Tibial nerve (tissue), 4 donors: Measurements from ENCODE around the gene GABBR2. TPM values are rescaled to one million over a fixed set of nuclear protein-coding genes. Genes with fewer than 3 reads are reported as not detected.
"Not testable (repeated sequence)": the region's sequence is repeated elsewhere in the genome, so short reads cannot be mapped to it uniquely, and the experiment has no call there.

Experiments used
- DNase-seq, 2 donors: peaks; one replicate each; pipeline ENCODE4 v3.0.0-alpha.2; 2019; ENCODE audit warnings: low spot score in 2 of 2
- H3K27ac ChIP-seq, 4 donors: fragments of 200-600 bp; sonication (generic) in 3 of 4; one replicate each; pipeline ENCODE4 v1.5.1; 2017 to 2019; ENCODE audit warnings: mild to moderate bottlenecking in 1 of 4
- H3K27me3 ChIP-seq, 2 donors: fragments of 200-600 bp; sonication (generic) in 1 of 2; one replicate each; pipeline versions ENCODE4 v1.5.1 to v1.6.0; 2017 to 2019
- H3K36me3 ChIP-seq, 3 donors: fragments of 200-600 bp; sonication (generic); one replicate each; pipeline ENCODE4 v1.5.1; 2018 to 2019
- H3K4me1 ChIP-seq, 4 donors: fragments of 200-600 bp; sonication (generic) in 3 of 4; one replicate each; pipeline ENCODE4 v1.5.1; 2017 to 2019
- H3K4me3 ChIP-seq, 4 donors: fragments of 200-600 bp; sonication (generic) in 3 of 4; one replicate each; pipeline ENCODE4 v1.5.1; 2017 to 2019; ENCODE audit warnings: mild to moderate bottlenecking in 1 of 4, moderate library complexity in 1 of 4
- H3K9me3 ChIP-seq, 4 donors: fragments of 200-600 bp; sonication (generic) in 3 of 4; one replicate each; pipeline ENCODE4 v1.5.1; 2017 to 2019
- EP300 ChIP-seq, 2 donors: sonication (generic); formaldehyde crosslinking; IDR thresholded peaks; one replicate each; pipeline ENCODE4 v1.6.1; 2017; ENCODE audit warnings: antibody characterized with exemption in 2 of 2, mild to moderate bottlenecking in 1 of 2
- POLR2A ChIP-seq, 2 donors: fragments of 450-650 bp; IDR thresholded peaks; one replicate each; pipeline ENCODE4 v1.6.1; 2017; ENCODE audit warnings: antibody characterized with exemption in 2 of 2, mild to moderate bottlenecking in 2 of 2, moderate library complexity in 2 of 2
- WGBS, 2 donors: methylation state at CpG; one replicate each; pipeline ENCODE4 v1.1.5; 2018; 5-methylcytosine and 5-hydroxymethylcytosine counted together
- total RNA-seq, 4 donors: library from RNA; depleted of rRNA; stranded (reverse); fragments of >200 nt; gene quantifications; one replicate each; pipeline ENCODE4 v1.1.0, GENCODE V29; 2016
- TF ChIP-seq, protein P1 (sequence below), 5 experiments: fragments of 200-600 bp in 3 of 5; fragments of 450-650 bp in 2 of 5; sonication (generic) in 3 of 5; IDR thresholded peaks; one replicate each; pipeline ENCODE4 v1.5.1; 2016 to 2019; ENCODE audit warnings: antibody characterized with exemption in 5 of 5, mild to moderate bottlenecking in 3 of 5, moderate library complexity in 2 of 5

Gene GABBR2
- total RNA-seq, 4 donors from 2014 or later = 0.20 to 0.22 TPM; not detected in 2

GRCh38 chr9:98688710-98689495, 19.8 kb downstream of the GABBR2 start:
- WGBS, 2 donors = 82 to 86% methylated on average over 7 of the region's 7 CpGs
- H3K4me1 ChIP-seq = no peaks in the 10 kb centered on the region
- H3K9me3 ChIP-seq = no peaks in the 10 kb centered on the region
- TF ChIP-seq POLR2A (IDR thresholded peaks at IDR 0.05) (no peak), EP300 (IDR thresholded peaks at IDR 0.05) (no peak)
- TF ChIP-seq, protein P1, sequence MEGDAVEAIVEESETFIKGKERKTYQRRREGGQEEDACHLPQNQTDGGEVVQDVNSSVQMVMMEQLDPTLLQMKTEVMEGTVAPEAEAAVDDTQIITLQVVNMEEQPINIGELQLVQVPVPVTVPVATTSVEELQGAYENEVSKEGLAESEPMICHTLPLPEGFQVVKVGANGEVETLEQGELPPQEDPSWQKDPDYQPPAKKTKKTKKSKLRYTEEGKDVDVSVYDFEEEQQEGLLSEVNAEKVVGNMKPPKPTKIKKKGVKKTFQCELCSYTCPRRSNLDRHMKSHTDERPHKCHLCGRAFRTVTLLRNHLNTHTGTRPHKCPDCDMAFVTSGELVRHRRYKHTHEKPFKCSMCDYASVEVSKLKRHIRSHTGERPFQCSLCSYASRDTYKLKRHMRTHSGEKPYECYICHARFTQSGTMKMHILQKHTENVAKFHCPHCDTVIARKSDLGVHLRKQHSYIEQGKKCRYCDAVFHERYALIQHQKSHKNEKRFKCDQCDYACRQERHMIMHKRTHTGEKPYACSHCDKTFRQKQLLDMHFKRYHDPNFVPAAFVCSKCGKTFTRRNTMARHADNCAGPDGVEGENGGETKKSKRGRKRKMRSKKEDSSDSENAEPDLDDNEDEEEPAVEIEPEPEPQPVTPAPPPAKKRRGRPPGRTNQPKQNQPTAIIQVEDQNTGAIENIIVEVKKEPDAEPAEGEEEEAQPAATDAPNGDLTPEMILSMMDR (IDR thresholded peaks at IDR 0.05) = no peak
- H3K36me3 ChIP-seq = no peaks in the 10 kb centered on the region
- H3K4me3 ChIP-seq = no peak overlapping the region
- no peaks in the 10 kb centered on the region for H3K27me3 ChIP-seq
- H3K27ac ChIP-seq = no peak overlapping the region
- DNase-seq = no peak

- 86 to 100% methylated on average over 1 of the region's 1 CpG for WGBS, 2 donors
These were observed 20.8 kb downstream of the GABBR2 start for GRCh38 chr9:98687911-98688310.

DNA sequence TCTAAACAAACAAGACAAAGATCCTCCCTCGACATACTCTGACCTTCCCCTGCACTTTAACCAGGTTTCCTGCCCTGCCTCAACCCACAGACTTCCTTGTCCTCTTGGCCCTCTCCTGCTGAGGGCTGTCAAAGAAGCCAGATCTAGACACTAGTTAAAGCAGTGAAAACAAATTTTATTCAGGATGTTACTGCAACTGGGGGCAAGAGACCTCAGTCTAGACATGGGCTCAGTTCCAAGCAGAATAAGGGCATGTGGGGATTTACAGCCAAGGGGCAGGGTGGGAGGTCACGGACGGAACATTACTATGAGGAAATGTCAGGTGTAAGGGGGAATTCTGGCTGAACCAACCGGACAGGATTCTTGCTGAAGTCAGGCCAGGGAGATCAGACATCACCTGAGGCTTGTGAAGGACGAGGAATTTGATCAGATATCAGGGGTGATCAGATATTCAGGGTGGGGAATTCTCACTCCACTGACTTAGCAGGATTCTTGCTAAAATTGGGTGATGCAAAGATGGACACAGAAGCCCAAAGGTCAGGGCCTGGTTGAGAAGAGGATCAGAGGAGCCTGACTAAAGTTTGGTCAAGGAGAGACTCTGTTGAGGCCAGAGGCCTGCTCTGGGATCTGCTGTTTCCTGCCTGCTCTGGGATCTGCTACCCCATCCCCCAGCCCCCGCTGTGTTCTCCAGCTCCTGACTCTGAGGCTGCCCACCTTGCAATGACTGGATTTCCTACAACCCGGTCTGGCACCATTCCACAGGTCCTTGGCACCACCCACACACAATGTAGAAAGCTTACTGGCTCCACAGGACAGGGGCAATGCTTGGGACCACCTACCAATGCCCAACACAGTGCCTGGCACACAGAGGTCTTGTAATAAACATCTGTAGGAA, 21.5 kb downstream of the GABBR2 start:
- H3K4me3 ChIP-seq = no peak overlapping the region
- WGBS, 2 donors = 53 to 59% methylated on average over 7 of the region's 7 CpGs
- H3K4me1 ChIP-seq = no peaks in the 10 kb centered on the region
- TF ChIP-seq, protein P1 (IDR thresholded peaks at IDR 0.05) = no peak
- TF ChIP-seq EP300 (IDR thresholded peaks at IDR 0.05) (no peak), POLR2A (IDR thresholded peaks at IDR 0.05) (no peak)
- no peaks in the 10 kb centered on the region for H3K36me3 ChIP-seq
- no peaks in the 10 kb centered on the region for H3K27me3 ChIP-seq
- H3K9me3 ChIP-seq = no peaks in the 10 kb centered on the region
- no peak for DNase-seq
- no peak overlapping the region for H3K27ac ChIP-seq

More at GRCh38 chr9:98687911-98688310, 20.8 kb downstream of the GABBR2 start:
- DNase-seq = no peak
- no peaks in the 10 kb centered on the region for H3K36me3 ChIP-seq
- TF ChIP-seq EP300 (IDR thresholded peaks at IDR 0.05) = no peak
- TF ChIP-seq, protein P1 (IDR thresholded peaks at IDR 0.05) = no peak
- no peak for TF ChIP-seq POLR2A (IDR thresholded peaks at IDR 0.05)
- H3K27me3 ChIP-seq = no peaks in the 10 kb centered on the region
- no peak overlapping the region for H3K27ac ChIP-seq
- H3K4me3 ChIP-seq = no peak overlapping the region
- no peaks in the 10 kb centered on the region for H3K9me3 ChIP-seq
- no peaks in the 10 kb centered on the region for H3K4me1 ChIP-seq

- not testable (repeated sequence) for H3K4me3 ChIP-seq, DNase-seq, H3K4me1 ChIP-seq, H3K9me3 ChIP-seq, H3K27me3 ChIP-seq, H3K36me3 ChIP-seq, H3K27ac ChIP-seq
- 79 to 87% methylated on average over 2 of the region's 2 CpGs for WGBS, 2 donors
These were observed 23.9 kb downstream of the GABBR2 start for GRCh38 chr9:98684816-98685215.

GRCh38 chr9:98678244-98678842, 30.4 kb downstream of the GABBR2 start:
- Histone ChIP-seq H3K9me3 (peaks cover 0 to 26% (median 2%) of the 10 kb centered on the region in 4 donors), H3K27me3 (no peaks in the 10 kb centered on the region), H3K4me3 (no peak overlapping the region), H3K36me3 (no peaks in the 10 kb centered on the region), H3K4me1 (no peaks in the 10 kb centered on the region), H3K27ac (no peak overlapping the region)
- WGBS, 2 donors = 11 to 17% methylated on average over 9 of the region's 9 CpGs
- no peak for DNase-seq
- TF ChIP-seq POLR2A (IDR thresholded peaks at IDR 0.05) (no peak), EP300 (IDR thresholded peaks at IDR 0.05) (no peak)
- TF ChIP-seq, protein P1 (IDR thresholded peaks at IDR 0.05) = no peak
